Gastrocnemius medialis (tissue), 4 donors: ENCODE results near the gene RAB21.

Source experiments
- POLR2A ChIP-seq, 2 donors: fragments of 450-650 bp; IDR thresholded peaks; one replicate each; pipeline ENCODE4 v1.6.1; 2017; ENCODE audit warnings: antibody characterized with exemption in 2 of 2, mild to moderate bottlenecking in 2 of 2, moderate library complexity in 2 of 2
- TF ChIP-seq, protein P1 (sequence below), 5 experiments: fragments of 450-650 bp in 3 of 5; fragments of 200-600 bp in 2 of 5; sonication (generic) in 2 of 5; IDR thresholded peaks in 4 of 5; conservative IDR thresholded peaks in 1 of 5; 1 replicate in 4 of 5; 2 replicates in 1 of 5; pipeline ENCODE4 v1.5.1; 2016 to 2019; ENCODE audit warnings: antibody characterized with exemption in 5 of 5, mild to moderate bottlenecking in 3 of 5, moderate library complexity in 3 of 5

DNA sequence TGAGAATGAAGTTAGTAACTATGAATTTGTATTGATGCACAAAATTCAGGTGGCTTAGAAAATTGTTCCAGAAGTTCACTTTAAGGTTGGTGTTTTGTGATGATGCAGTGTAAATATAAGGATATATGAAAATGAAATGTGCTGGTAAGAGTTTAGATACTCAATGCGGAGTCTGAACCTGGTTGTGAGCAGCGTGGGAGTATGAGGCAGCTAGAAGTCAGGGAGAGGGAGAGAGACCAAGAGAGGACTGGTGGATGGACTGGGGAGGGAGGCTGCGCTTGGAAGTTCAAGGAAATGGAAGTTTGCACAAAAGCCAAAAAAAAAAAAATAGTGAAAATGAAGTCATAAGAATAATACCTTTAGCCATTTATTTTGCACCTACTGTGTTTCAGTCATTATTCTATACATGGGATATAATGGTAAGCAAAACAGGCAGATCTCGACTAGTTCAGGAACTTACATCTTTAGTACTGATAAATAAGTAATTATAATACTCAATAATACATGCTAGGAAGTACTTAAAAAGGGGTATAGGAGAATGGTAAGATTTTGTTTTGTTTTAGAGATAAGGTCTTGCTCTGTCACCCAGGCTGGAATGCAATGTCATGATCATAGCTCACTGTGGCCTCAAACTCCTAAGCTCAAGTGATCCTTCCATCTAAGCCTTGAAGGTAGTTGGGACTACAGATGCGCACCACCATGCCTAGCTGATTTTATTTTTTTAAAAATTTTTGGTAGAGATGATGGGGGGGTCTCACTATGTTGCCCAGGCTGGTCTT, 10.0 kb upstream of the RAB21 start:
- TF ChIP-seq, protein P1, sequence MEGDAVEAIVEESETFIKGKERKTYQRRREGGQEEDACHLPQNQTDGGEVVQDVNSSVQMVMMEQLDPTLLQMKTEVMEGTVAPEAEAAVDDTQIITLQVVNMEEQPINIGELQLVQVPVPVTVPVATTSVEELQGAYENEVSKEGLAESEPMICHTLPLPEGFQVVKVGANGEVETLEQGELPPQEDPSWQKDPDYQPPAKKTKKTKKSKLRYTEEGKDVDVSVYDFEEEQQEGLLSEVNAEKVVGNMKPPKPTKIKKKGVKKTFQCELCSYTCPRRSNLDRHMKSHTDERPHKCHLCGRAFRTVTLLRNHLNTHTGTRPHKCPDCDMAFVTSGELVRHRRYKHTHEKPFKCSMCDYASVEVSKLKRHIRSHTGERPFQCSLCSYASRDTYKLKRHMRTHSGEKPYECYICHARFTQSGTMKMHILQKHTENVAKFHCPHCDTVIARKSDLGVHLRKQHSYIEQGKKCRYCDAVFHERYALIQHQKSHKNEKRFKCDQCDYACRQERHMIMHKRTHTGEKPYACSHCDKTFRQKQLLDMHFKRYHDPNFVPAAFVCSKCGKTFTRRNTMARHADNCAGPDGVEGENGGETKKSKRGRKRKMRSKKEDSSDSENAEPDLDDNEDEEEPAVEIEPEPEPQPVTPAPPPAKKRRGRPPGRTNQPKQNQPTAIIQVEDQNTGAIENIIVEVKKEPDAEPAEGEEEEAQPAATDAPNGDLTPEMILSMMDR (IDR thresholded peaks at IDR 0.05 in 4 of 5, conservative IDR thresholded peaks at IDR 0.05 in 1 of 5) = no peak
- no peak for TF ChIP-seq POLR2A (IDR thresholded peaks at IDR 0.05)
